Fibroblast of villous mesenchyme (primary cell): ENCODE data around the gene C17orf50. TPM values are rescaled to one million over a fixed set of nuclear protein-coding genes. Genes with fewer than 3 reads are reported as not detected.

Experiments
- DNase-seq: peaks from one replicate; pipeline ENCODE4 v3.0.0-alpha.2; 2010; ENCODE audit warnings: low read depth
- H3K4me3 ChIP-seq: 2 replicates; pipeline ENCODE4 v1.5.1; 2011; ENCODE audit warnings: low read depth, mild to moderate bottlenecking, low read length
- CTCF ChIP-seq: IDR thresholded peaks from 2 replicates; pipeline ENCODE4 v1.5.1; 2012; ENCODE audit warnings: low read depth, mild to moderate bottlenecking, low read length; ENCODE audit not compliant: insufficient read depth
- total RNA-seq: library from RNA; depleted of rRNA; stranded (reverse); fragments of >200 nt; gene quantifications from 2 replicates; pipeline ENCODE4 v1.2.3, GENCODE V29; 2012

The C17orf50 gene
- total RNA-seq, 1 donor: not detected

GRCh38 chr17:35764123-35764991 is 3.7 kb downstream of the C17orf50 start:
- DNase-seq: peak; percentile 84
- peak overlapping the region; percentile 54 for H3K4me3 ChIP-seq
- peak; percentile 87 for TF ChIP-seq CTCF

GRCh38 chr17:35765086-35765710 is 4.5 kb downstream of the C17orf50 start:
- no peak overlapping the region for H3K4me3 ChIP-seq
- no peak for DNase-seq
- no peak for TF ChIP-seq CTCF

- H3K4me3 ChIP-seq: no peak overlapping the region
- no peak for TF ChIP-seq CTCF
- DNase-seq: no peak
Measured at GRCh38 chr17:35765756-35766488, 5.2 kb downstream of the C17orf50 start.

- no peak for DNase-seq
Measured at GRCh38 chr17:35766489-35766877, 5.8 kb downstream of the C17orf50 start.

GRCh38 chr17:35766903-35767510 is 6.3 kb downstream of the C17orf50 start:
- peak; percentile 67 for TF ChIP-seq CTCF
- peak; percentile 62 for DNase-seq
- H3K4me3 ChIP-seq: no peak overlapping the region

More at GRCh38 chr17:35766489-35766877, 5.8 kb downstream of the C17orf50 start:
- no peak for TF ChIP-seq CTCF
- H3K4me3 ChIP-seq: no peak overlapping the region

- no peak for DNase-seq
- no peak for TF ChIP-seq CTCF
Measured at GRCh38 chr17:35768797-35769196, 8.1 kb downstream of the C17orf50 start.

More at GRCh38 chr17:35768797-35769196, 8.1 kb downstream of the C17orf50 start:
- H3K4me3 ChIP-seq: no peak overlapping the region
